Measurements from ENCODE around the gene TGFA.

Gene TGFA

GRCh38 chr2:70411483-70412125 is 142.0 kb downstream of the TGFA start:
- H3K9me2 ChIP-seq (replicated peaks; ENCODE audit: low read depth, low read length), result no peaks in the 10 kb centered on the region
- TF ChIP-seq EZH2phosphoT487 (IDR thresholded peaks at IDR 0.05; ENCODE audit: borderline replicate concordance) (no peak), CTCF (conservative IDR thresholded peaks at IDR 0.05; ENCODE audit: low read length) (no peak)
- no peaks in the 10 kb centered on the region for H3K27me3 ChIP-seq (ENCODE audit: insufficient read depth, low read length, poor library complexity, severe bottlenecking)
- H3K4me3 ChIP-seq (ENCODE audit: low read length, poor library complexity, severe bottlenecking), result no peak overlapping the region
- 0 out of 2 replicates have a peak, but pooled peaks cover 2% of the 10 kb centered on the region for H3F3A ChIP-seq (ENCODE audit: low read depth)
- no peaks in the 10 kb centered on the region for H3K79me2 ChIP-seq (ENCODE audit: insufficient read depth, low read length)
- H3K9ac ChIP-seq (ENCODE audit: low read depth, low read length, poor library complexity, severe bottlenecking), result peak overlapping the region; percentile 45
- H3K9me3 ChIP-seq (ENCODE audit: insufficient read depth, low read depth, low read length), result no peaks in the 10 kb centered on the region
- H2AFZ ChIP-seq (ENCODE audit: low read length), result peak overlapping the region; percentile 6; the same call in 1 of the 2 replicates
- peak overlapping the region; percentile 49 for H3K4me2 ChIP-seq (ENCODE audit: low read depth, low read length, poor library complexity, severe bottlenecking)
- H3K4me1 ChIP-seq (ENCODE audit: insufficient read depth, low read length, poor library complexity, severe bottlenecking), result peaks cover 25% of the 10 kb centered on the region
- no peaks in the 10 kb centered on the region for H4K20me1 ChIP-seq (ENCODE audit: insufficient read depth, low read length, poor library complexity, severe bottlenecking)
- H3K36me3 ChIP-seq (ENCODE audit: insufficient read depth, low read length), result no peaks in the 10 kb centered on the region

GRCh38 chr2:70403267-70404053 is 150.2 kb downstream of the TGFA start:
- peak overlapping the region; percentile 66; the same call in 1 of the 2 replicates for H2AFZ ChIP-seq (ENCODE audit: low read length)

GRCh38 chr2:70400539-70400938 is 153.1 kb downstream of the TGFA start:
- Histone ChIP-seq H3K4me1 (ENCODE audit: insufficient read depth, low read length, poor library complexity, severe bottlenecking) (peaks cover 32% of the 10 kb centered on the region), H2AFZ (ENCODE audit: low read length) (no peak overlapping the region), H4K20me1 (ENCODE audit: insufficient read depth, low read length, poor library complexity, severe bottlenecking) (no peaks in the 10 kb centered on the region), H3K9ac (ENCODE audit: low read depth, low read length, poor library complexity, severe bottlenecking) (no peak overlapping the region), H3K4me3 (ENCODE audit: low read length, poor library complexity, severe bottlenecking) (no peak overlapping the region), H3K27me3 (ENCODE audit: insufficient read depth, low read length, poor library complexity, severe bottlenecking) (no peaks in the 10 kb centered on the region), H3K79me2 (ENCODE audit: insufficient read depth, low read length) (no peaks in the 10 kb centered on the region), H3K36me3 (ENCODE audit: insufficient read depth, low read length) (no peaks in the 10 kb centered on the region), H3K9me2 (replicated peaks; ENCODE audit: low read depth, low read length) (no peaks in the 10 kb centered on the region), H3K9me3 (ENCODE audit: insufficient read depth, low read depth, low read length) (no peaks in the 10 kb centered on the region), H3F3A (ENCODE audit: low read depth) (no peaks in the 10 kb centered on the region), H3K4me2 (ENCODE audit: low read depth, low read length, poor library complexity, severe bottlenecking) (no peak overlapping the region)
- no peak for TF ChIP-seq CTCF (conservative IDR thresholded peaks at IDR 0.05; ENCODE audit: low read length)
- no peak for TF ChIP-seq EZH2phosphoT487 (IDR thresholded peaks at IDR 0.05; ENCODE audit: borderline replicate concordance)

More at GRCh38 chr2:70403267-70404053, 150.2 kb downstream of the TGFA start:
- Histone ChIP-seq H3K4me1 (ENCODE audit: insufficient read depth, low read length, poor library complexity, severe bottlenecking) (peaks cover 19% of the 10 kb centered on the region), H3K4me2 (ENCODE audit: low read depth, low read length, poor library complexity, severe bottlenecking) (peak overlapping the region; percentile 24), H3K4me3 (ENCODE audit: low read length, poor library complexity, severe bottlenecking) (no peak overlapping the region), H3K9ac (ENCODE audit: low read depth, low read length, poor library complexity, severe bottlenecking) (no peak overlapping the region), H3K79me2 (ENCODE audit: insufficient read depth, low read length) (no peaks in the 10 kb centered on the region), H3K27me3 (ENCODE audit: insufficient read depth, low read length, poor library complexity, severe bottlenecking) (no peaks in the 10 kb centered on the region), H3F3A (ENCODE audit: low read depth) (no peaks in the 10 kb centered on the region), H3K9me2 (replicated peaks; ENCODE audit: low read depth, low read length) (no peaks in the 10 kb centered on the region), H3K9me3 (ENCODE audit: insufficient read depth, low read depth, low read length) (no peaks in the 10 kb centered on the region), H4K20me1 (ENCODE audit: insufficient read depth, low read length, poor library complexity, severe bottlenecking) (no peaks in the 10 kb centered on the region), H3K36me3 (ENCODE audit: insufficient read depth, low read length) (no peaks in the 10 kb centered on the region)
- TF ChIP-seq EZH2phosphoT487 (IDR thresholded peaks at IDR 0.05; ENCODE audit: borderline replicate concordance), result no peak
- no peak for TF ChIP-seq CTCF (conservative IDR thresholded peaks at IDR 0.05; ENCODE audit: low read length)
